CD8-positive, alpha-beta memory T cell (primary cell): ENCODE data around the gene FRRS1L. TPM values are rescaled to one million over a fixed set of nuclear protein-coding genes. Genes with fewer than 3 reads are reported as not detected.

ENCODE experiments used
- CTCF ChIA-PET: fragments of 350-600 bp; sonication (Branson Sonifier 250); formaldehyde crosslinking; loops from one replicate; lab custom pipeline; 2021; ENCODE audit warnings: antibody characterized with exemption; lab: Charles Lee
- POLR2A ChIA-PET: fragments of 350-600 bp; sonication (Branson Sonifier 250); formaldehyde crosslinking; loops from one replicate; lab custom pipeline; 2021; ENCODE audit warnings: antibody characterized with exemption; lab: Charles Lee
- DNase-seq, 5 donors: peaks; one replicate each; pipeline versions ENCODE4 v3.0.0 to v3.0.0-alpha.2; 2020 to 2022; ENCODE audit warnings: mixed read lengths in 1 of 5
- H3K27ac ChIP-seq: one replicate; pipeline ENCODE4 v1.7.0; 2013; ENCODE audit warnings: low read depth, mild to moderate bottlenecking, low read length, moderate library complexity
- H3K27me3 ChIP-seq: 2 replicates; pipeline ENCODE4 v1.7.0; 2013; ENCODE audit warnings: low read length, mild to moderate bottlenecking; ENCODE audit not compliant: insufficient read depth, poor library complexity, severe bottlenecking
- H3K36me3 ChIP-seq: 2 replicates; pipeline ENCODE4 v1.7.0; 2013; ENCODE audit warnings: mild to moderate bottlenecking, low read length, moderate library complexity; ENCODE audit not compliant: insufficient read depth
- H3K4me1 ChIP-seq: 2 replicates; pipeline ENCODE4 v1.7.0; 2013; ENCODE audit warnings: mild to moderate bottlenecking, low read length, moderate library complexity; ENCODE audit not compliant: insufficient read depth
- H3K4me3 ChIP-seq: 2 replicates; pipeline ENCODE4 v1.7.0; 2013; ENCODE audit warnings: mild to moderate bottlenecking, low read length
- H3K9me3 ChIP-seq: 2 replicates; pipeline ENCODE4 v1.7.0; 2013; ENCODE audit warnings: mild to moderate bottlenecking, low read length
- H3K27ac Mint-ChIP-seq, 8 donors: one replicate each; pipeline ENCODE4 v1.8.0; 2020 to 2021; ENCODE audit warnings: mixed read lengths in 8 of 8, mild to moderate bottlenecking in 6 of 8, inconsistent platforms in 3 of 8, moderate library complexity in 3 of 8
- H3K27me3 Mint-ChIP-seq, 2 donors: one replicate each; pipeline ENCODE4 v1.8.0; 2020 to 2021; ENCODE audit warnings: mixed read lengths in 2 of 2, mild to moderate bottlenecking in 1 of 2, moderate library complexity in 1 of 2
- H3K36me3 Mint-ChIP-seq, 3 donors: one replicate each; pipeline ENCODE4 v1.8.0; 2020 to 2021; ENCODE audit warnings: mixed read lengths in 3 of 3, inconsistent platforms in 1 of 3, mild to moderate bottlenecking in 1 of 3
- H3K4me1 Mint-ChIP-seq, 3 donors: one replicate each; pipeline ENCODE4 v1.8.0; 2020 to 2021; ENCODE audit warnings: mixed read lengths in 3 of 3, inconsistent platforms in 1 of 3, mild to moderate bottlenecking in 1 of 3
- H3K4me3 Mint-ChIP-seq, 7 donors: one replicate each; pipeline ENCODE4 v1.8.0; 2020 to 2021; ENCODE audit warnings: mixed read lengths in 7 of 7, mild to moderate bottlenecking in 6 of 7, moderate library complexity in 4 of 7, inconsistent platforms in 2 of 7
- H3K9me3 Mint-ChIP-seq, 5 donors: one replicate each; pipeline ENCODE4 v1.8.0; 2020 to 2022; ENCODE audit warnings: mixed read lengths in 5 of 5, mild to moderate bottlenecking in 3 of 5, moderate library complexity in 2 of 5, inconsistent platforms in 1 of 5
- polyA plus RNA-seq: library from polyadenylated mRNA; unstranded; fragments of 300-500 nt; fragmentation: Illumina TruSeq; gene quantifications from one replicate; pipeline ENCODE4 v1.2.3, GENCODE V29; 2021
- total RNA-seq, 2 experiments: library from RNA; stranded (reverse); gene quantifications; one replicate each; pipeline ENCODE4 v1.2.3, GENCODE V29; 2021

FRRS1L gene
- total and polyA plus RNA-seq, 3 experiments from 2014 or later, result not detected

DNA sequence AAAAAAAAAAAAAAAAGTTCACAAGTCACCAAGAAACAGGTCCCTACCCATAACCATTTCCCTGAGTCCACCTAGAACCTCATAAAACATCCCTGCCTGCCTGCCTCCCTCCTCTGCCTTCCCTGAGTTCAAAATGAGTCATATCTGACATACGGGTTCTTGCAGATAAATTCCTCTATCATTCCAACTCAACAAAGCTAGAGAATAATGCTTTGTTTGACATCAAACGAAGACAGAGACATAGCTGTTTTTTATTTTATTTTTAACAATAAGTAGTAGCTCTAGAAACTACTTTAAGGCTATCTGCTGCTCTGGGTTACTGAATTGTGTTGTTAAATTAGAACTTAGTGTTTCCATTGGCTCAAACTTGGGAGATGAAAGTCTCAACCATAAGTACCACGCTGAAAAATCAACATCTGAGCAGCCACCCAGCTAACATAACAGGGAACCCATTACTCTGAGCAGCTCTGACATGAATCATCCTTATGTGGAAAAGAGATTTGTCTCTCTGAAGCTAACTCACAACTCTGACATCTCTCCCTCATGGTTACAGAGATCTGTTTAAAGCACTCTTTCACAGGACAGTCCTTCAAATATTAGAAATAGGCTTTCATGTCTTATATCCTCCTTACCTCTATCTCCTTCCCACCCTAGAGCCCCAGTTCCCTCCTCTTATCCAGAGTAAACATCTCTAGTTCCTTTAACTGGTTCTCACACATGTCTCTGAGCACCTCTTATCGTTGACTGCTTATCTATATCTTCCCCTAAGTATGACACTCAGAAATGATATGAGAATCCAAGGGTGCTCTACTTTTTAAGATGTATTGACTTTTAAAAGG is 59.4 kb downstream of the FRRS1L start:
- H3K27me3 Mint-ChIP-seq, result peaks cover 0 to 2% of the 10 kb centered on the region in 2 donors
- Histone ChIP-seq H3K9me3 (no peaks in the 10 kb centered on the region), H3K36me3 (peaks cover 5% of the 10 kb centered on the region), H3K27ac (peak overlapping the region; percentile 3), H3K27me3 (no peaks in the 10 kb centered on the region), H3K4me3 (no peak overlapping the region), H3K4me1 (peaks cover 52% of the 10 kb centered on the region)
- H3K9me3 Mint-ChIP-seq, result peaks cover 0 to 4% (median 0%) of the 10 kb centered on the region in 5 donors
- no peak for DNase-seq
- H3K27ac Mint-ChIP-seq, result peak overlapping the region in 7 of 8 donors; percentile 32 to 86 (median 82)
- H3K4me1 Mint-ChIP-seq, result peaks cover 70 to 84% (median 81%) of the 10 kb centered on the region in 3 donors
- ChIA-PET POLR2A (interaction anchor here (0.7 kb wide), 1 partner anchor 12 kb away, joined by 4 read pairs; the partner anchor contains the start of gene TMEM245), CTCF (no interaction called here)
- peak overlapping the region in 4 of 7 donors; percentile 2 to 66 (median 16) for H3K4me3 Mint-ChIP-seq
- peaks cover 14 to 36% (median 18%) of the 10 kb centered on the region in 3 donors for H3K36me3 Mint-ChIP-seq

DNA sequence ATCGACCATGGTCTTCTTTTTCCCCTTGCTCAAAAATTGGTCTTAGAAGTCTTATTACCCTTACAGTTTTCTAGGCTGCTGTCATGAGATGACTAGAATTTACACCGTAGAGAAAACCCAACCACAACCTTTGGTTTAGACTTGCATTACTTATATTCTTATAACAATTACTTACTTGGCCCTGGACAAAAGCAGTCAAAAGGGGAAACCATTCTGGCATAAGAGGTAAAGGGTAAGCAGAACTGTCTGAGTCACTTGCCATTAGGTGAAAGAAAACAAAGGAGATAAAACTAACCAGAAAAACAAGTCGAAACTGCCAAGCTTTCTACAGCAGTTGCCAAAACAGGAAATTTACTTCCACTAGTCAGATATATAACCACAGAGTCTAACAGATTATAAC is 65.2 kb downstream of the FRRS1L start:
- DNase-seq, result peak in 2 of 5 donors; percentile 39 to 40
- Histone ChIP-seq H3K27me3 (no peaks in the 10 kb centered on the region), H3K9me3 (no peaks in the 10 kb centered on the region), H3K4me1 (peaks cover 56% of the 10 kb centered on the region), H3K27ac (no peak overlapping the region), H3K4me3 (peak overlapping the region; percentile 49), H3K36me3 (peaks cover 5% of the 10 kb centered on the region)
- POLR2A ChIA-PET, result interaction anchor here (1.4 kb wide), 1 partner anchor 16 kb away, joined by 7 read pairs; no protein-coding TSS in a partner anchor
- Mint-ChIP-seq H3K27me3 (peaks cover 0 to 2% of the 10 kb centered on the region in 2 donors), H3K27ac (peak overlapping the region; percentile 56 to 91 (median 84)), H3K9me3 (peaks cover 0 to 5% (median 0%) of the 10 kb centered on the region in 5 donors), H3K4me1 (peaks cover 62 to 81% (median 73%) of the 10 kb centered on the region in 3 donors), H3K4me3 (peak overlapping the region; percentile 29 to 86 (median 70)), H3K36me3 (peaks cover 19 to 54% (median 19%) of the 10 kb centered on the region in 3 donors)
- CTCF ChIA-PET, result interaction anchor here (0.6 kb wide), 1 partner anchor 13 kb away, joined by 3 read pairs; no protein-coding TSS in a partner anchor

DNA sequence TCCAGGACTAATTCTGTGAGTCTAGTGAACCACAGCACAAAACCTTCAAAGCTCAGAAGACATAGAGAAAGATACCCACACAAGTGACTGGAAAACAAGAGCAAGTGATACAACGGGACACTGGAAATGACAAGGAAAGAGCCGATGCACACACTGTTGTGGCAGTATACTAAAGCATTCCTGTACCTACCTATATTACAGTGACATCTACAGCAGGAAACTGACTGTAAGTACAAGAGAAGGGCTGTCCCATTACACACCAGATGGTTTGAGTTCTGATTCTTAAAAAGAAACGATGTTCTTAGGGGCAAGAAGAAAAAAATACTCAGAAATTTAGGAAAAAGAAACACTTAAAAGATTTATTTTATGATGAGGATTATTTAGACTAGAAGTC is 65.8 kb downstream of the FRRS1L start:
- peaks cover 5% of the 10 kb centered on the region for H3K36me3 ChIP-seq
- POLR2A ChIA-PET, result interaction anchor here (1.4 to 1.6 kb wide), 2 partner anchors 17 to 19 kb away, joined by 6 to 7 read pairs; partner anchors contain the start of gene TMEM245
- peak overlapping the region; percentile 29 to 86 (median 70) for H3K4me3 Mint-ChIP-seq
- no peak for DNase-seq
- peaks cover 0 to 2% of the 10 kb centered on the region in 2 donors for H3K27me3 Mint-ChIP-seq
- H3K9me3 ChIP-seq, result no peaks in the 10 kb centered on the region
- H3K4me1 ChIP-seq, result peaks cover 62% of the 10 kb centered on the region
- peak overlapping the region; percentile 56 to 91 (median 80) for H3K27ac Mint-ChIP-seq
- CTCF ChIA-PET, result no interaction called here
- no peak overlapping the region for H3K27ac ChIP-seq
- peaks cover 65 to 81% (median 75%) of the 10 kb centered on the region in 3 donors for H3K4me1 Mint-ChIP-seq
- no peaks in the 10 kb centered on the region for H3K27me3 ChIP-seq
- H3K36me3 Mint-ChIP-seq, result peaks cover 19 to 51% (median 20%) of the 10 kb centered on the region in 3 donors
- peaks cover 0 to 5% (median 0%) of the 10 kb centered on the region in 5 donors for H3K9me3 Mint-ChIP-seq
- H3K4me3 ChIP-seq, result no peak overlapping the region

DNA sequence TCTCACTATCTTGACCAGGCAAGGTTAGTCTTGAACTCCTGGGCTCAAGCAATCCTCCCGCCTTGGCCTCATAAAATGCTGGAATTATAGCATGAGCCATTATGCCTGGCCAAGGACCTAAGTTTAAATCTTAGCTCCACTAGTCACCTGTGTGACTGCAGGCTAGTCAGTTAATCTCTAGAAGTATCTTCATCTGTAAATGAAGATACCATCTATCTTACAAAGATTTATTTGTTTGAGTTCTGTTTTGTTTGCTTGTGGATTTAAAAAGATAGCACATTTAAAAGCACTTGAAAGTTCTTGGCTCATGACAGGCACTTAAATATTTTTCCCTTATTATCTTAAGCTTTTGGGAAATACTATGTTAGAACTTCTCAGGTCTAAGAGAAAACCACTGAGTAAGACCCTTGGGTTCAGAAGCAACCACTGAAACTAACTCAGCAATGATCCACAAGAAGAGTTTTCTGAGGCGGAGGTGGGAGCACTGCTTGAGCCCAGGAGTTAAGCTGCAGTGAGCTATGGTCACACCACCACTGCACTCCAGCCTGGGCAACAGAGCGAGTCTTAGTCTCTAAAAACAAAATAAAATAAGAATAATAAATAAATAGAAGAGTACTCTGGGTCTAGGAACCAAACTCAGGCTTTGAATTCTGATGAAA is 66.4 kb downstream of the FRRS1L start:
- no peak overlapping the region for H3K27ac ChIP-seq
- H3K27me3 Mint-ChIP-seq, result peaks cover 0 to 2% of the 10 kb centered on the region in 2 donors
- H3K36me3 Mint-ChIP-seq, result peaks cover 19 to 54% (median 20%) of the 10 kb centered on the region in 3 donors
- DNase-seq, result no peak
- H3K36me3 ChIP-seq, result peaks cover 5% of the 10 kb centered on the region
- peak overlapping the region; percentile 29 to 81 (median 70) for H3K4me3 Mint-ChIP-seq
- peaks cover 69 to 85% (median 81%) of the 10 kb centered on the region in 3 donors for H3K4me1 Mint-ChIP-seq
- POLR2A ChIA-PET, result interaction anchor here (1.6 kb wide), 1 partner anchor 19 kb away, joined by 6 read pairs; the partner anchor contains the start of gene TMEM245
- H3K4me1 ChIP-seq, result peaks cover 67% of the 10 kb centered on the region
- H3K27ac Mint-ChIP-seq, result peak overlapping the region; percentile 56 to 91 (median 80)
- H3K27me3 ChIP-seq, result no peaks in the 10 kb centered on the region
- no peak overlapping the region for H3K4me3 ChIP-seq
- peaks cover 0 to 5% (median 0%) of the 10 kb centered on the region in 5 donors for H3K9me3 Mint-ChIP-seq
- H3K9me3 ChIP-seq, result no peaks in the 10 kb centered on the region
- CTCF ChIA-PET, result no interaction called here

DNA sequence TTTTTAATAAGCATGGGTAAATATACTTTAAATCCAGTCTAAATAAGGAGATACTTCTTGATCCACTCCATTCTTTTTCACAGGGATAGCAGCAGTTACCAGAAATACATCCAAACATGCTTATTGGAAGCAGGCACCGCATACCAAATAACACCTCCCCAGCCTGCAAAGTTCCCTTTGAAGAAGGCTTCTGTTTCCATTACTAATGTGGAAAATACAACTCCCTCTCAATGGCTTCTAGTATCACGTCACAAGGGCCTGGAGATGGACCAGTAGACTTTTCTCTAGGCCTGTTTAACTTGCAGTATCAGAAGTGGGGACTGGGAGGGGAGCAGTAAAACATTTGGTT is 68.1 kb downstream of the FRRS1L start:
- no peaks in the 10 kb centered on the region for H3K27me3 ChIP-seq
- H3K9me3 Mint-ChIP-seq, result peaks cover 0 to 5% (median 0%) of the 10 kb centered on the region in 5 donors
- H3K4me3 Mint-ChIP-seq, result peak overlapping the region in 3 of 7 donors; percentile 0 to 45 (median 4)
- H3K4me1 Mint-ChIP-seq, result peaks cover 81 to 93% (median 89%) of the 10 kb centered on the region in 3 donors
- ChIA-PET POLR2A (no interaction called here), CTCF (no interaction called here)
- no peak overlapping the region for H3K4me3 ChIP-seq
- H3K27ac ChIP-seq, result no peak overlapping the region
- peak overlapping the region in 7 of 8 donors; percentile 25 to 80 (median 44) for H3K27ac Mint-ChIP-seq
- DNase-seq, result no peak
- H3K4me1 ChIP-seq, result peaks cover 85% of the 10 kb centered on the region
- H3K36me3 Mint-ChIP-seq, result peaks cover 12 to 58% (median 20%) of the 10 kb centered on the region in 3 donors
- peaks cover 0 to 2% of the 10 kb centered on the region in 2 donors for H3K27me3 Mint-ChIP-seq
- H3K9me3 ChIP-seq, result no peaks in the 10 kb centered on the region
- no peaks in the 10 kb centered on the region for H3K36me3 ChIP-seq

DNA sequence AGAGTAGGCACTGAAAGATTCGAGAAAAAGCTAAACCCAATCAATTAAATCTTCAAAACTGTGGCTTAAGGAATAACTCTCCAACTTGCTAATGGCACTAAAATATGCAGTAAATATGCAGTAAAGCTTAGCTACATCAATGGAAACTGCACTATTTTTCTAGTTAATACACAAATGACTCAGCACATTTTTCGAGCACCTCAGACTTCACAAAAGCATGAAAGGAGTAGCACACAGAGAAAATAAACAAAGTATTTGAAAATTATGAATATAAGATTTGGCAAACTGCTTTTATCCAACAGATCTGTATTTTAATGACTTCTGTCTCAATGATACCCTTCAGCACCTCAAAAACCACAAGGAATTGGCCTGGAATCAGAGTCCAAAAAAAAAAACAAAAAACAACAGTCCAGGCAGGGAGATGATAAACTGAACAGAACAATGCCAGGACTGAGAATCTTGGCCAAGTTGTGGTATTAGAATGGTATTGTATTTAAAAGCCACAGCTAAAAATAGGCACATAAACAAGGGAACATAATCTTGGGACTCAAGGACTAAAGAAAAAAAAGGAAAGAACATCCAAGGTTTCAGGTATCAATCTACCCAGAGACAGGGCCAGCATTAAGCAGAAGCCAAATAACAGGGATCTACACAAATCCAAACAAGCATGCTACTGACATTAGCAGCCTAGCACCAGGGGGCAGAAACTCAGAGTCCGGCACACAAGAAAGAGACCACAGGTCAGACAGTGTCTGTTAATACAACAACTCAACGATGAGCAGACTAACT is 68.7 kb downstream of the FRRS1L start:
- peak overlapping the region in 5 of 7 donors; percentile 0 to 45 (median 9) for H3K4me3 Mint-ChIP-seq

DNA sequence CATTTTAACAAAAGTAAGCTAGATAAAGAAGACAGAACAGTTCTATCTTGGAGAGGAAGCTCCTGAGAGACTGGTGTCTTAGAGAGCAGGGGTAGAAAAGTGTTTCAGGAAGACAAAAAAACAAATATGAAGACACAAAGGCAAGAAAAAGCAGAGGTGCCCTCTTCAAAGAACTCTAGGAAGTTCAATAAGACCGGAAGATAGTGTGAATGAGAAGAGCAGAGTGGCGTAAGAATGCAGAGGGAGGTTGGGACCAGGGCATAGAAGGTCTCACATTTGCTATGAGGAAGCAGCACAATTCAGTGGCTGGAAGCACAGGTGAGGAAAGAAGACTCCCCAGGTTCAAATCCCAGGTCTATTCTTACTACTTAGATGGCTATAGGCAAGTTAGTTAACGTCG is 69.9 kb downstream of the FRRS1L start:
- Mint-ChIP-seq H3K36me3 (peaks cover 0 to 63% (median 13%) of the 10 kb centered on the region in 3 donors), H3K4me3 (peak overlapping the region in 1 of 7 donors; percentile 8), H3K27me3 (no peaks in the 10 kb centered on the region), H3K9me3 (no peaks in the 10 kb centered on the region), H3K4me1 (peaks cover 82 to 95% (median 82%) of the 10 kb centered on the region in 3 donors), H3K27ac (peak overlapping the region in 4 of 8 donors; percentile 6 to 37 (median 22))
- no peaks in the 10 kb centered on the region for H3K9me3 ChIP-seq
- peaks cover 8% of the 10 kb centered on the region for H3K36me3 ChIP-seq
- peaks cover 82% of the 10 kb centered on the region for H3K4me1 ChIP-seq
- DNase-seq, result no peak
- POLR2A ChIA-PET, result no interaction called here
- no peak overlapping the region for H3K4me3 ChIP-seq
- no peak overlapping the region for H3K27ac ChIP-seq
- H3K27me3 ChIP-seq, result no peaks in the 10 kb centered on the region
- CTCF ChIA-PET, result no interaction called here

More for the DNA sequence above, 68.7 kb downstream of the FRRS1L start:
- CTCF ChIA-PET, result no interaction called here
- Mint-ChIP-seq H3K36me3 (peaks cover 9 to 60% (median 19%) of the 10 kb centered on the region in 3 donors), H3K9me3 (peaks cover 0 to 5% (median 0%) of the 10 kb centered on the region in 5 donors), H3K4me1 (peaks cover 81 to 95% (median 92%) of the 10 kb centered on the region in 3 donors), H3K27me3 (peaks cover 0 to under 1% of the 10 kb centered on the region in 2 donors), H3K27ac (peak overlapping the region in 7 of 8 donors; percentile 33 to 80 (median 44))
- Histone ChIP-seq H3K4me1 (peaks cover 90% of the 10 kb centered on the region), H3K4me3 (no peak overlapping the region), H3K27me3 (no peaks in the 10 kb centered on the region), H3K36me3 (no peaks in the 10 kb centered on the region), H3K27ac (no peak overlapping the region), H3K9me3 (no peaks in the 10 kb centered on the region)
- no peak for DNase-seq
- POLR2A ChIA-PET, result no interaction called here
